ENCODE results near the gene SLC37A1.

The SLC37A1 gene

DNA sequence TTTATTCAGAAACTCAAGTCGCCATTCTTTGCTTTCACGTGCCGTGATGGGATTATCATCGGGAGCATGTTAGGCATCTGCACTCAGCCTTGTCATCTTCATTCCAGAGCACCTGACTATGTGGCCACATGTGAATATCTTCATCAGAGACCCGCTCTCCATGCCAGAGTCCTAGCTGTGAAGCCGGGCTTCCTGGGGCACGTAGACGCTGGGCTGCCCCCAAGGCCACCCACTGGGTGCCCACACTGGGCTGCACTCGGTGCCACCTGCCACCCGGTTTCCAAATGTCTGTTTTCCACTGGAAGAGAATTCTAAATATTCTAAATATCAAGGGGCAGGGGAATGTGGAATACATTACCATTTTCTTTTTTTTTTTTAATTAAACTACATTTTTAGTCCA lies 43.8 kb downstream of the SLC37A1 start:
- Histone ChIP-seq H3K4me3 (ENCODE audit: low read depth, low read length) (no peak overlapping the region), H3K9ac (no peak overlapping the region), H3K27ac (no peak overlapping the region), H3K27me3 (ENCODE audit: control insufficient read depth, insufficient read depth, low read length) (no peaks in the 10 kb centered on the region), H2AFZ (no peak overlapping the region), H3K36me3 (ENCODE audit: control insufficient read depth, insufficient read depth, low read length) (no peaks in the 10 kb centered on the region), H3K4me2 (ENCODE audit: low read length) (no peak overlapping the region), H3K9me3 (ENCODE audit: control insufficient read depth, low read length) (no peaks in the 10 kb centered on the region), H3K79me2 (no peaks in the 10 kb centered on the region), H3K4me1 (no peaks in the 10 kb centered on the region)
- TF ChIP-seq, protein P1, sequence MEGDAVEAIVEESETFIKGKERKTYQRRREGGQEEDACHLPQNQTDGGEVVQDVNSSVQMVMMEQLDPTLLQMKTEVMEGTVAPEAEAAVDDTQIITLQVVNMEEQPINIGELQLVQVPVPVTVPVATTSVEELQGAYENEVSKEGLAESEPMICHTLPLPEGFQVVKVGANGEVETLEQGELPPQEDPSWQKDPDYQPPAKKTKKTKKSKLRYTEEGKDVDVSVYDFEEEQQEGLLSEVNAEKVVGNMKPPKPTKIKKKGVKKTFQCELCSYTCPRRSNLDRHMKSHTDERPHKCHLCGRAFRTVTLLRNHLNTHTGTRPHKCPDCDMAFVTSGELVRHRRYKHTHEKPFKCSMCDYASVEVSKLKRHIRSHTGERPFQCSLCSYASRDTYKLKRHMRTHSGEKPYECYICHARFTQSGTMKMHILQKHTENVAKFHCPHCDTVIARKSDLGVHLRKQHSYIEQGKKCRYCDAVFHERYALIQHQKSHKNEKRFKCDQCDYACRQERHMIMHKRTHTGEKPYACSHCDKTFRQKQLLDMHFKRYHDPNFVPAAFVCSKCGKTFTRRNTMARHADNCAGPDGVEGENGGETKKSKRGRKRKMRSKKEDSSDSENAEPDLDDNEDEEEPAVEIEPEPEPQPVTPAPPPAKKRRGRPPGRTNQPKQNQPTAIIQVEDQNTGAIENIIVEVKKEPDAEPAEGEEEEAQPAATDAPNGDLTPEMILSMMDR (IDR thresholded peaks at IDR 0.05) = no peak

DNA sequence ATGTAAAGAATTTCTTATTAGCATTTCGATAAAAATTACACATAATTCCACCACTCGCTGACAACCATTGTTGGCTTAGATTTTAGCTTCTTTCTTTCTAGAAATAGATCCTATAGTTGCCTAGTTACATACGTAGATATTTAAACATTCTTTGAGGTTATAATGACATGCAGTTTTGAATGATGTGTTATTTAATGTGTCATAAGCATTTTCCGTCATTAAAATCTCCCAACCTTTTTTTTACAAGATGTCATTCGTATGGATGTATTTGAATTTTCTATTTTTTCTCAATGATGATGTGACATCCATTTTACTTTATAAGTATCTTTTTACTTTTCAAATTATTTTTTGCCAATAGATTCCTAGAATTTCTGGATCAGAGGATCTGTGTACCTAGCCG lies 44.7 kb downstream of the SLC37A1 start:
- Histone ChIP-seq H3K9me3 (ENCODE audit: control insufficient read depth, low read length) (no peaks in the 10 kb centered on the region), H3K79me2 (no peaks in the 10 kb centered on the region), H2AFZ (no peak overlapping the region), H3K4me3 (ENCODE audit: low read depth, low read length) (no peak overlapping the region), H3K4me1 (no peaks in the 10 kb centered on the region), H3K36me3 (ENCODE audit: control insufficient read depth, insufficient read depth, low read length) (no peaks in the 10 kb centered on the region), H3K4me2 (ENCODE audit: low read length) (no peak overlapping the region), H3K27me3 (ENCODE audit: control insufficient read depth, insufficient read depth, low read length) (no peaks in the 10 kb centered on the region), H3K27ac (no peak overlapping the region), H3K9ac (no peak overlapping the region)
- TF ChIP-seq, protein P1 (IDR thresholded peaks at IDR 0.05) = no peak

DNA sequence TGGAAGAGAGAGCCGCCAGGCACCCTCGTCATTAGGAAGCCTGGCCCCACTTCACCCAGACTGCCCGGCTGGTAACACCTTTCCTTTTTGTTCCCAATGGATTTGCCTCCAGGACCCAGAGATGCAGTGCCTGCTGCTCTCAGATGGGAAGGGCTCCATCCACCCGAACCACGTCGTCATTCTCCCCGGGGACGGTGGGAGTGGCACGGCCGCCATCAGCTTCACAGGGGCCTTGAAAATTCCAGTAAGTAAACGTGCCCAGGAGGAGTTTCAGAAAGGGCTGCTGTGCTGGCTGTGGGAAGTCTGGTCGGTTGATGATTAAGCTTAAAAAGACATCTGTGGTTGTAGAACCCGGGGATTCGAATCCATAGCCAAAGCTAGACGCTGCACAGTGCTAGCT lies 45.2 kb downstream of the SLC37A1 start:
- Histone ChIP-seq H3K9me3 (ENCODE audit: control insufficient read depth, low read length) (no peaks in the 10 kb centered on the region), H3K4me1 (no peaks in the 10 kb centered on the region), H3K9ac (no peak overlapping the region), H3K27ac (no peak overlapping the region), H3K36me3 (ENCODE audit: control insufficient read depth, insufficient read depth, low read length) (no peaks in the 10 kb centered on the region), H2AFZ (no peak overlapping the region), H3K79me2 (no peaks in the 10 kb centered on the region), H3K27me3 (ENCODE audit: control insufficient read depth, insufficient read depth, low read length) (no peaks in the 10 kb centered on the region), H3K4me2 (ENCODE audit: low read length) (no peak overlapping the region), H3K4me3 (ENCODE audit: low read depth, low read length) (no peak overlapping the region)
- TF ChIP-seq, protein P1 (IDR thresholded peaks at IDR 0.05) = no peak

DNA sequence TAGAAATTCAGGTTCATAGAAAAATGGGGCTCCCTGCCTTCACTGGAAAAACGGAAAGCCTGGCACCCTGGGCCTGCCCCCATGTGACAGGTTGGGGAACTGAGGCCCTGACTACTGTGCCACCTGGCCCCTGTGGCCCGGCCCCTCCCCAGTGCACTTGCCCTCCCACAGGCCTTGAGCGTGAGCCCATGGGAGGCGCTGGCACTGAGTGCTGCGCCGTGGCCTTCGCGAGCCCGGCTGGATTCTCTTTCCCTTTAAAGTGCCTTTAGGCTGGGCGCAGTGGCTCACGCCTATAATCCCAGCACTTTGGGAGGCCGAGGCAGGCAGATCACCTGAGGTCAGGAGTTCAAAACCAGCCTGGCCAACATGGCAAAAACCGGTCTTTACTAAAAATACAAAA lies 45.7 kb downstream of the SLC37A1 start:
- no peak overlapping the region for H3K4me3 ChIP-seq (ENCODE audit: low read depth, low read length)
- TF ChIP-seq, protein P1 (IDR thresholded peaks at IDR 0.05) = no peak
- no peak overlapping the region for H3K9ac ChIP-seq
- H3K27ac ChIP-seq = no peak overlapping the region
- no peaks in the 10 kb centered on the region for H3K36me3 ChIP-seq (ENCODE audit: control insufficient read depth, insufficient read depth, low read length)
- no peaks in the 10 kb centered on the region for H3K9me3 ChIP-seq (ENCODE audit: control insufficient read depth, low read length)
- no peaks in the 10 kb centered on the region for H3K4me1 ChIP-seq
- H3K4me2 ChIP-seq (ENCODE audit: low read length) = no peak overlapping the region
- no peak overlapping the region for H2AFZ ChIP-seq
- no peaks in the 10 kb centered on the region for H3K27me3 ChIP-seq (ENCODE audit: control insufficient read depth, insufficient read depth, low read length)
- no peaks in the 10 kb centered on the region for H3K79me2 ChIP-seq

DNA sequence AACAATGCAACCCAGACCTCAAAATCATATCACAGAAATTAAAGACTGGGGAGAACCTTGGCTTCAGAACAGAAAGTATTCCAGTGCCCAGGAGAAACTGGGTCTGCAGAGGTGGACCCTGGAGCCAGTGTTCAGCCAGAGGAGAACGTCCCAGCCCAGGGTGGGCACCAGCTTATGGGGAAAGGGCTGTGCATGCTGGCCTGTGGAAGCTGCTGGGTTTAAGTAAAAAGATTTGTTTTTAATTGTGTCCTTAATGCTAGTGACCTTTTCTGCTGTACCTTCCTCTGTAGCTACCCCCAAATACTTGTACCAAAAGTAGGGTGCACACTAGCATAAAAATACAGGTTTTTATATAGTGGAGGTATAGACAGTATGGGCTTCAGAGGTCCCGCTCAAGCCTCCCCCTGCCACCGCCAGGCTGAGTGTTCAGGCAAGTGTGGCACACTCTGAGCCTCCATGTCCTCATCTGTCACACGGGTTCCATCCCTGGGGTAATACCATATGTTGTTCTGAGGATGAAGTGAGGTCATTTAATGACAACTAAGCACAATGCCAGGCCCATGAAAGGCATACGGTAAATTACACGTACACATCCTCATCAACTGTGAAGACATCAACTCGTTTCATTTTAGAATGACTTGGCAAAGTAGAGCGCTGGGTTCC lies 47.0 kb downstream of the SLC37A1 start:
- Histone ChIP-seq H3K27ac (no peak overlapping the region), H3K27me3 (ENCODE audit: control insufficient read depth, insufficient read depth, low read length) (no peaks in the 10 kb centered on the region), H3K4me2 (ENCODE audit: low read length) (no peak overlapping the region), H3K4me3 (ENCODE audit: low read depth, low read length) (no peak overlapping the region), H3K36me3 (ENCODE audit: control insufficient read depth, insufficient read depth, low read length) (no peaks in the 10 kb centered on the region), H2AFZ (no peak overlapping the region), H3K9me3 (ENCODE audit: control insufficient read depth, low read length) (no peaks in the 10 kb centered on the region), H3K9ac (no peak overlapping the region), H3K79me2 (no peaks in the 10 kb centered on the region), H3K4me1 (no peaks in the 10 kb centered on the region)
- TF ChIP-seq, protein P1 (IDR thresholded peaks at IDR 0.05) = no peak
